Tibial artery (tissue), 4 donors: ENCODE measurements around the gene SLC12A9.

Experiments used
- DNase-seq, 2 donors: peaks; one replicate each; pipeline ENCODE4 v3.0.0-alpha.2; 2019
- H3K27ac ChIP-seq, 2 donors: fragments of 200-600 bp; sonication (generic) in 1 of 2; 1 replicate in 1 of 2; 2 replicates in 1 of 2; pipeline ENCODE4 v1.5.1; 2018 to 2019; ENCODE audit warnings: mild to moderate bottlenecking in 1 of 2
- H3K27me3 ChIP-seq, 2 donors: fragments of 200-600 bp; sonication (generic) in 1 of 2; one replicate each; pipeline versions ENCODE4 v1.5.1 to v1.6.0; 2016 to 2019
- H3K36me3 ChIP-seq, 3 donors: fragments of 200-600 bp; sonication (generic) in 2 of 3; one replicate each; pipeline ENCODE4 v1.5.1; 2016 to 2019; ENCODE audit warnings: mild to moderate bottlenecking in 2 of 3
- H3K4me1 ChIP-seq, 4 donors: fragments of 200-600 bp; sonication (generic) in 2 of 4; 1 replicate in 3 of 4; 2 replicates in 1 of 4; pipeline ENCODE4 v1.5.1; 2016 to 2019
- H3K4me3 ChIP-seq, 2 donors: fragments of 200-600 bp; sonication (generic) in 1 of 2; 1 replicate in 1 of 2; 2 replicates in 1 of 2; pipeline ENCODE4 v1.5.1; 2018 to 2019; ENCODE audit warnings: mild to moderate bottlenecking in 2 of 2
- H3K9me3 ChIP-seq, 3 donors: fragments of 200-600 bp; sonication (generic) in 1 of 3; one replicate each; pipeline ENCODE4 v1.5.1; 2016 to 2019
- CTCF ChIP-seq, 2 experiments: fragments of 200-600 bp in 1 of 2; fragments of 450-650 bp in 1 of 2; IDR thresholded peaks; one replicate each; pipeline ENCODE4 v1.5.1; 2017 to 2019; ENCODE audit warnings: antibody characterized with exemption in 2 of 2, mild to moderate bottlenecking in 1 of 2, moderate library complexity in 1 of 2
- intact Hi-C: fragments of 100-400 bp; cut with DNase I; formaldehyde crosslinking; loops from one replicate; pipeline ENCODE4 v1.15.0; 2023; ENCODE audit warnings: low total_unique reads

SLC12A9 gene

GRCh38 chr7:100894860-100895700 is 42.6 kb downstream of the SLC12A9 start:
- DNase-seq = no peak
- H3K4me1 ChIP-seq = peaks cover 0 to 46% (median 41%) of the 10 kb centered on the region in 4 donors
- H3K4me3 ChIP-seq = peak overlapping the region; percentile 24 to 46
- H3K9me3 ChIP-seq = no peaks in the 10 kb centered on the region
- intact Hi-C loops = loop anchor here (10.0 kb wide), 1 partner anchor 270 kb away; the partner anchor contains the start of gene VGF
- H3K36me3 ChIP-seq = no peaks in the 10 kb centered on the region
- peaks cover 0 to 71% of the 10 kb centered on the region in 2 donors for H3K27me3 ChIP-seq
- no peak overlapping the region for H3K27ac ChIP-seq
- TF ChIP-seq CTCF (IDR thresholded peaks at IDR 0.05) = peak; percentile 64 to 73

- Histone ChIP-seq H3K4me3 (peak within 1 kb of the TSS; percentile 26 to 46), H3K36me3 (no peaks in the 10 kb centered on the region), H3K9me3 (no peaks in the 10 kb centered on the region), H3K27me3 (peaks cover 0 to 73% of the 10 kb centered on the region in 2 donors), H3K27ac (no peak within 1 kb of the TSS), H3K4me1 (peaks cover 0 to 40% (median 37%) of the 10 kb centered on the region in 4 donors)
- intact Hi-C loops = loop anchor here (10.0 kb wide), 1 partner anchor 269 kb away; the partner anchor contains the start of gene VGF
- TF ChIP-seq CTCF (IDR thresholded peaks at IDR 0.05) = no peak
- DNase-seq = no peak
Measured at GRCh38 chr7:100895701-100895955, 43.1 kb downstream of the SLC12A9 start, which contains the start of gene ACHE. ACHE (minus strand) TSS chr7:100895888; CDS start chr7:100894232, 1,656 bp downstream.

GRCh38 chr7:100895956-100896731 is 43.6 kb downstream of the SLC12A9 start:
- no peak for DNase-seq
- intact Hi-C loops = loop anchor here (2.0 to 10.0 kb wide), 2 partner anchors 163 to 269 kb away; partner anchors contain the start of gene VGF
- Histone ChIP-seq H3K4me1 (peaks cover 0 to 35% (median 32%) of the 10 kb centered on the region in 4 donors), H3K4me3 (peak overlapping the region; percentile 26 to 46), H3K36me3 (no peaks in the 10 kb centered on the region), H3K27me3 (peaks cover 0 to 79% of the 10 kb centered on the region in 2 donors), H3K27ac (no peak overlapping the region), H3K9me3 (no peaks in the 10 kb centered on the region)
- TF ChIP-seq CTCF (IDR thresholded peaks at IDR 0.05) = no peak

GRCh38 chr7:100896732-100897608 is 44.5 kb downstream of the SLC12A9 start:
- H3K27me3 ChIP-seq = peaks cover 0 to 81% of the 10 kb centered on the region in 2 donors
- DNase-seq = no peak
- no peak overlapping the region for H3K27ac ChIP-seq
- H3K36me3 ChIP-seq = no peaks in the 10 kb centered on the region
- intact Hi-C loops = loop anchor here (2.0 to 10.0 kb wide), 2 partner anchors 162 to 268 kb away; partner anchors contain the start of gene VGF
- peaks cover 0 to 33% (median 30%) of the 10 kb centered on the region in 4 donors for H3K4me1 ChIP-seq
- peak overlapping the region; percentile 26 to 40 for H3K4me3 ChIP-seq
- no peaks in the 10 kb centered on the region for H3K9me3 ChIP-seq
- TF ChIP-seq CTCF (IDR thresholded peaks at IDR 0.05) = peak; percentile 69 to 72
